ENCODE results near the gene ADGRB3. TPM values are rescaled to one million over a fixed set of nuclear protein-coding genes. Genes with fewer than 3 reads are reported as not detected.

Gene ADGRB3
- polyA plus RNA-seq, 3 donors = 0.08 to 0.46 (median 0.11) TPM

GRCh38 chr6:68689910-68690309 is 54.8 kb downstream of the ADGRB3 start:
- no peak overlapping the region for H3K27ac ChIP-seq (ENCODE audit: low read depth, low read length)
- 21 to 76% (median 64%) methylated on average over 1 of the region's 1 CpG for WGBS, 3 donors

GRCh38 chr6:68691120-68691519 is 56.0 kb downstream of the ADGRB3 start:
- 56 to 82% (median 82%) methylated on average over 3 of the region's 3 CpGs for WGBS, 3 donors
- no peak overlapping the region for H3K27ac ChIP-seq (ENCODE audit: low read depth, low read length)

- WGBS, 3 donors = 58 to 80% (median 78%) methylated on average over 1 of the region's 1 CpG
- no peak overlapping the region for H3K27ac ChIP-seq (ENCODE audit: low read depth, low read length)
Observed at GRCh38 chr6:68693271-68693670, 58.2 kb downstream of the ADGRB3 start.

GRCh38 chr6:68695403-68695802 is 60.3 kb downstream of the ADGRB3 start:
- 74 to 89% (median 86%) methylated on average over 4 of the region's 4 CpGs for WGBS, 3 donors
- no peak overlapping the region for H3K27ac ChIP-seq (ENCODE audit: low read depth, low read length)

GRCh38 chr6:68695838-68696237 is 60.8 kb downstream of the ADGRB3 start:
- WGBS, 3 donors = 64 to 87% (median 75%) methylated on average over 6 of the region's 6 CpGs

GRCh38 chr6:68697394-68697793 is 62.3 kb downstream of the ADGRB3 start:
- H3K27ac ChIP-seq (ENCODE audit: low read depth, low read length) = no peak overlapping the region
- 55 to 83% (median 81%) methylated on average over 1 of the region's 1 CpG for WGBS, 3 donors

More at GRCh38 chr6:68695838-68696237, 60.8 kb downstream of the ADGRB3 start:
- H3K27ac ChIP-seq (ENCODE audit: low read depth, low read length) = no peak overlapping the region

GRCh38 chr6:68701159-68701558 is 66.1 kb downstream of the ADGRB3 start:
- no peak overlapping the region for H3K27ac ChIP-seq (ENCODE audit: low read depth, low read length)
- WGBS, 3 donors = 37 to 90% (median 90%) methylated on average over 4 of the region's 4 CpGs

- H3K27ac ChIP-seq (ENCODE audit: low read depth, low read length) = no peak overlapping the region
Observed at GRCh38 chr6:68704485-68704884, 69.4 kb downstream of the ADGRB3 start.

- 80 to 91% (median 89%) methylated on average over 2 of the region's 2 CpGs for WGBS, 3 donors
- H3K27ac ChIP-seq (ENCODE audit: low read depth, low read length) = no peak overlapping the region
Observed at GRCh38 chr6:68709091-68709490, 74.0 kb downstream of the ADGRB3 start.

- no peak overlapping the region for H3K27ac ChIP-seq (ENCODE audit: low read depth, low read length)
Observed at GRCh38 chr6:68709882-68710281, 74.8 kb downstream of the ADGRB3 start.

GRCh38 chr6:68710496-68710895 is 75.4 kb downstream of the ADGRB3 start:
- no peak overlapping the region for H3K27ac ChIP-seq (ENCODE audit: low read depth, low read length)
- WGBS, 3 donors = 67 to 75% (median 72%) methylated on average over 3 of the region's 3 CpGs

- no peak overlapping the region for H3K27ac ChIP-seq (ENCODE audit: low read depth, low read length)
- 65 to 68% (median 65%) methylated on average over 3 of the region's 3 CpGs for whole genome bisulfite sequencing, 3 donors
Observed at GRCh38 chr6:68710916-68711315, 75.8 kb downstream of the ADGRB3 start.

- no peak overlapping the region for H3K27ac ChIP-seq (ENCODE audit: low read depth, low read length)
- 60 to 66% (median 62%) methylated on average over 2 of the region's 2 CpGs for WGBS, 3 donors
Observed at GRCh38 chr6:68711386-68712000, 76.4 kb downstream of the ADGRB3 start.

- no peak overlapping the region for H3K27ac ChIP-seq (ENCODE audit: low read depth, low read length)
- WGBS, 3 donors = 59 to 88% (median 70%) methylated on average over 2 of the region's 2 CpGs
Observed at GRCh38 chr6:68716620-68717019, 81.5 kb downstream of the ADGRB3 start.

- H3K27ac ChIP-seq (ENCODE audit: low read depth, low read length) = no peak overlapping the region
- 63 to 74% (median 71%) methylated on average over 5 of the region's 5 CpGs for WGBS, 3 donors
Observed at GRCh38 chr6:68718385-68719073, 83.4 kb downstream of the ADGRB3 start.

GRCh38 chr6:68719761-68720160 is 84.7 kb downstream of the ADGRB3 start:
- no peak overlapping the region for H3K27ac ChIP-seq (ENCODE audit: low read depth, low read length)
- 66 to 94% (median 86%) methylated on average over 2 of the region's 2 CpGs for WGBS, 3 donors

- WGBS, 3 donors = 69 to 92% (median 92%) methylated on average over 2 of the region's 2 CpGs
- H3K27ac ChIP-seq (ENCODE audit: low read depth, low read length) = no peak overlapping the region
Observed at GRCh38 chr6:68722891-68723527, 87.9 kb downstream of the ADGRB3 start.

- WGBS, 3 donors = 76 to 81% (median 76%) methylated on average over 2 of the region's 2 CpGs
- no peak overlapping the region for H3K27ac ChIP-seq (ENCODE audit: low read depth, low read length)
Observed at GRCh38 chr6:68724060-68724459, 89.0 kb downstream of the ADGRB3 start.

- H3K27ac ChIP-seq (ENCODE audit: low read depth, low read length) = no peak overlapping the region
Observed at GRCh38 chr6:68726337-68726736, 91.3 kb downstream of the ADGRB3 start.

- WGBS, 3 donors = 40 to 93% (median 85%) methylated on average over 1 of the region's 1 CpG
- H3K27ac ChIP-seq (ENCODE audit: low read depth, low read length) = no peak overlapping the region
Observed at GRCh38 chr6:68726992-68727391, 91.9 kb downstream of the ADGRB3 start.

Data from adipose tissue (tissue), 3 donors.